Ascending aorta (tissue), 2 donors: ENCODE measurements around the gene BCAS4. TPM values are rescaled to one million over a fixed set of nuclear protein-coding genes. Genes with fewer than 3 reads are reported as not detected.

Experiments
- DNase-seq, 2 donors: peaks; one replicate each; pipeline ENCODE4 v3.0.0-alpha.2; 2019; ENCODE audit warnings: low spot score in 2 of 2
- H3K27ac ChIP-seq, 2 donors: fragments of 200-600 bp; sonication (generic); one replicate each; pipeline ENCODE4 v1.5.1; 2016 to 2017; ENCODE audit warnings: mild to moderate bottlenecking in 1 of 2
- H3K27me3 ChIP-seq: fragments of 200-600 bp; sonication (generic); one replicate; pipeline ENCODE4 v1.5.1; 2017
- H3K36me3 ChIP-seq, 2 donors: fragments of 200-600 bp; sonication (generic); one replicate each; pipeline ENCODE4 v1.5.1; 2016
- H3K4me1 ChIP-seq, 2 donors: fragments of 200-600 bp; sonication (generic); one replicate each; pipeline ENCODE4 v1.5.1; 2016 to 2017; ENCODE audit warnings: mild to moderate bottlenecking in 1 of 2
- H3K4me3 ChIP-seq, 2 donors: fragments of 200-600 bp; sonication (generic); one replicate each; pipeline ENCODE4 v1.5.1; 2016 to 2017; ENCODE audit warnings: mild to moderate bottlenecking in 1 of 2
- H3K9me3 ChIP-seq, 2 donors: fragments of 200-600 bp; sonication (generic); one replicate each; pipeline ENCODE4 v1.5.1; 2016
- CTCF ChIP-seq, 3 experiments: fragments of 200-600 bp in 2 of 3; fragments of 450-650 bp in 1 of 3; sonication (generic) in 2 of 3; IDR thresholded peaks; one replicate each; pipeline ENCODE4 v1.5.1; 2016 to 2019; ENCODE audit warnings: antibody characterized with exemption in 3 of 3, mild to moderate bottlenecking in 1 of 3, moderate library complexity in 1 of 3
- intact Hi-C: fragments of 100-400 bp; cut with DNase I; formaldehyde crosslinking; loops from one replicate; pipeline ENCODE4 v1.15.1; 2023
- total RNA-seq: library from RNA; depleted of rRNA; stranded (reverse); fragments of >200 nt; gene quantifications from one replicate; pipeline ENCODE4 v1.1.0, GENCODE V29; 2016

BCAS4 gene
- total RNA-seq, 1 donor from 2014 or later: 0.85 TPM

DNA sequence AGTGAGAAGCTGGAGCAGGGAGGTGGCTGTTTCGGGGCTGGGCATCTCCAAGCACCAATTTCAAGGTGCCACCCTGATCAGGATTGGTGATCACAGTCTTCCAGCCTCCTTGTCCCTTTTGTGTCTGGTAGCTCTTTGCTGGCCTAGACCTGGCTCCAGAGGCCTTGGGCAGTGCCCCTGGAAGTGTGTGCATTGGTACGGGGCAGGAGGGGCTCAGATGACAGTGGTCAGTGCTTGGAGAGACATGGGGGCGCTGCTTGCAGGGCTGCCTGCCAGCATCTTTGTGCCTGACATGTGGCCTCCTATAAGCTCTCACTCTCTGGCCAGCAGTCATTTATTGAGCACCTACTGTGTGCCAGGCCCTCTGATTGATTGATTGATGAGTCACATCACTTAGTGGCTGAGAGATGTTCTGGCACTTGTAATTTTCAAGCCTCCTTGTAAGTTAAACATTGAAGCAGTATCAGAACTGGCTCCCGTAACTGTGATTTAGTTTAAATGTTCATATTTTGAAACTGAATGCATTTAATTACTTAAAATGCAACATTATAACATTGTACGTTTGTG lies 61.7 kb downstream of the BCAS4 start:
- Histone ChIP-seq H3K36me3 (no peaks in the 10 kb centered on the region), H3K27me3 (no peaks in the 10 kb centered on the region), H3K4me1 (no peaks in the 10 kb centered on the region), H3K27ac (no peak overlapping the region), H3K4me3 (no peak overlapping the region), H3K9me3 (no peaks in the 10 kb centered on the region)
- intact Hi-C loops: no loop called here
- DNase-seq: no peak
- TF ChIP-seq CTCF (IDR thresholded peaks at IDR 0.05): no peak

DNA sequence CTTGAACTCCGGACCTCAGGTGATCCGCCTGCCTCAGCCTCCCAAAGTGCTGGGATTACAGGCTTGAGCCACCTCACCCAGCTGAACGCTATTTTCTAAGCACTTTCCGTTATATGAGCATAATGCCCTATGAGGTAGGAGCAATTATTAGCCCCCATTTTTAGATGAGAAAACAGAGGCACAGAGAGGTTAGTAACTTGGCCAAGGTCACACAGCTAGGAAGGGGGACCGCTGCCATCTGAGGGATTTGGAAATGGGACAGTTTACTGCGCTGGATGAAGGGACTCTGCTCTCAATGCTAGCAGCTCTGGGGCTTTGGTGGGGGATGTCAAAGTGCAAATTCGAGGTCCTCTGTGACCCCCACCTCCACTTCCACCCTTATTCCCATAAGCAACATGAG lies 62.5 kb downstream of the BCAS4 start:
- Histone ChIP-seq H3K9me3 (no peaks in the 10 kb centered on the region), H3K27me3 (no peaks in the 10 kb centered on the region), H3K4me1 (no peaks in the 10 kb centered on the region), H3K27ac (no peak overlapping the region), H3K4me3 (no peak overlapping the region), H3K36me3 (no peaks in the 10 kb centered on the region)
- intact Hi-C loops: no loop called here
- no peak for TF ChIP-seq CTCF (IDR thresholded peaks at IDR 0.05)
- DNase-seq: no peak

DNA sequence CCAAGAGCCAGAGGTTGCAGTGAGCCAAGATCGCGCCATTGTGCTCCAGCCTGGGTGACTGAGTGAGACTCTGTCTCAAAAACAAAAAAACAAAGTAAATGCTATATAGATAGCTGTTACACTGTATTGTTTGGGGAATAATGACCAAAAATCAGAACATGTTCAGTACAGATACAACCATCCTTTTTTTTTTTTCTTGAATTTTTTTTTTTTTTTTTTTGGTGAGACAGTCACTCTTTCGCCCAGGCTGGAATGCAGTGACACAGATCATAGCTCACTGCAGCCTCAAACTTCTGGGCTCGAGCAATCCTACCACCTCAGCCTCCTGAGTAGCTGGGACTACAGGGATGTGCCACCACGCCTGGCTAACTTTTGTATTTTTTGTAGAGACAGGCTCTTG lies 63.7 kb downstream of the BCAS4 start:
- no peaks in the 10 kb centered on the region for H3K27me3 ChIP-seq
- TF ChIP-seq CTCF (IDR thresholded peaks at IDR 0.05): no peak

DNA sequence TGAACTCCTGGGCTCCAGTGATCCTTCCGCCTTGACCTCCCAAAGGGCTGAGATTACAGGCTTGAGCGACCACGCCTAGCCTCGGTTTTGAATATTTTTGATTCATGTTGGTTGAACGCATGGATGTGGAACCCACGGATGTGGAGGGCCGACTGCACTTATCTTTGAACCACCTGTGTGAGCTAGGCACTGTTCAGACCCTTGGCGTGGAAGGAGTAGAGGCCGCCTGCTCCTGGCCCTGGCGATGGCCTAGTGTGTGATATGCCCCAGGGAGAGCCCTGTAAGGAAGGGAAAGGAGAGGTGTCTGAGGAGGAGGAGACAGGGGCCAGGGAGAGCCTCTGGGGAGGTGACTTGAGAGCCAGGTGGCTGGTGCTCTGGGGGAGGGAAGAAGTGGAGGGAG lies 64.3 kb downstream of the BCAS4 start:
- intact Hi-C loops: no loop called here
- Histone ChIP-seq H3K4me1 (no peaks in the 10 kb centered on the region), H3K27me3 (no peaks in the 10 kb centered on the region), H3K27ac (no peak overlapping the region), H3K36me3 (no peaks in the 10 kb centered on the region), H3K4me3 (no peak overlapping the region), H3K9me3 (no peaks in the 10 kb centered on the region)
- no peak for TF ChIP-seq CTCF (IDR thresholded peaks at IDR 0.05)
- no peak for DNase-seq

More for the DNA sequence above, 63.7 kb downstream of the BCAS4 start:
- Histone ChIP-seq H3K4me1 (no peaks in the 10 kb centered on the region), H3K36me3 (no peaks in the 10 kb centered on the region), H3K4me3 (no peak overlapping the region), H3K9me3 (no peaks in the 10 kb centered on the region), H3K27ac (no peak overlapping the region)
- intact Hi-C loops: no loop called here
- no peak for DNase-seq

DNA sequence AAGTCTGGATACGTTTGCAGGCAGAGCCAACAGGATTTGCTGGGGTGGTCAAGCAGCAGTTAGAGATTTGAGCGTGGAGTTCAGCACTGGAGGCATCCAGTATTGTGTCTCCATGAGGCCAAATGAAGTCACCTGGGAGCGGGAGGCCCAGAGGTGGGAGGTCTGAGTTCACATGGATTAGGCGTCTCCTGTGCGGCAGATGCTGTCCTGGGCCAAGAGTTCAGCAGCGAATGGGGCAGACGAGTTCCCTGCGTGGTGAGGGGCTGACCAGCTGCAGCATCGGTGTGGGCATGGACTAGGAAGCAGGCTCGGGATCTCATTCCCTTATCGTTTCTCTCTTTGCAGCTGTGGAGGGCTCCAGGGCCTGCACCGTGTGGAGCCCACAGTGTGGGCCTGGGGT lies 66.2 kb downstream of the BCAS4 start:
- Histone ChIP-seq H3K4me3 (no peak overlapping the region), H3K4me1 (no peaks in the 10 kb centered on the region), H3K27me3 (no peaks in the 10 kb centered on the region), H3K27ac (no peak overlapping the region), H3K9me3 (no peaks in the 10 kb centered on the region), H3K36me3 (no peaks in the 10 kb centered on the region)
- no peak for DNase-seq
- no peak for TF ChIP-seq CTCF (IDR thresholded peaks at IDR 0.05)
- intact Hi-C loops: no loop called here

DNA sequence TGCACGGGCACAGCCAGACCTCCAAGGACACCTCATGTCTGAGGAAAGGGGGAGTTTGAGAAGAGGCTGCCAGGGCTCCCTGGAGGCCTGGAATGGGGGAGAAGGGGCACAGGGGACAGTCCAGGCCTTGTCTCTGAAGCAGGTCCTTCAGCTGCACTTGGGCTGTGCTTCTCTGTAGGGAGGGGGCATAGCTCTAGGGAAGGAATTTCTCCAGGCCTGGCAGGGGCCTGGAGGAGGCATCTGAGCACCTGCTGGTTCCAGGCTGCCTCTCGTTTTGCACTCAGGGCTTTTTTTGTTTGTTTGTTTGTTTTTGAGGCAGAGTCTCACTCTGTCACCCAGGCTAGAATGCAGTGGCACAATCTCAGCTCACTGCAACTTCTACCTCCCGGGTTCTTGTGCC lies 67.7 kb downstream of the BCAS4 start:
- H3K4me3 ChIP-seq: no peak overlapping the region
- H3K27me3 ChIP-seq: no peaks in the 10 kb centered on the region
- H3K27ac ChIP-seq: no peak overlapping the region
- no peaks in the 10 kb centered on the region for H3K36me3 ChIP-seq
- H3K4me1 ChIP-seq: no peaks in the 10 kb centered on the region
- intact Hi-C loops: no loop called here
- DNase-seq: no peak
- TF ChIP-seq CTCF (IDR thresholded peaks at IDR 0.05): no peak
- H3K9me3 ChIP-seq: no peaks in the 10 kb centered on the region
